Astrocyte (in vitro differentiated cells and primary cell): ENCODE data around the gene MYO5B. TPM values are rescaled to one million over a fixed set of nuclear protein-coding genes. Genes with fewer than 3 reads are reported as not detected.

ENCODE experiments used
- DNase-seq: peaks from one replicate; pipeline ENCODE4 v3.0.0-alpha.2; 2010; ENCODE audit warnings: low read depth
- FAIRE-seq: peaks from 2 replicates; lab custom pipeline; 2011; peaks lifted over from hg19 to GRCh38; lab: Jason Lieb, UNC
- H2AFZ ChIP-seq: 2 replicates; pipeline ENCODE4 v1.6.0; 2012; ENCODE audit warnings: low read depth, low read length, inconsistent platforms
- H3K27ac ChIP-seq: 2 replicates; pipeline ENCODE4 v1.5.1; 2011; ENCODE audit warnings: low read depth, low read length, inconsistent platforms
- H3K27me3 ChIP-seq: 2 replicates; pipeline ENCODE4 v1.6.0; 2011; ENCODE audit warnings: low read length, inconsistent platforms; ENCODE audit not compliant: insufficient read depth
- H3K36me3 ChIP-seq: 2 replicates; pipeline ENCODE4 v1.5.1; 2011; ENCODE audit warnings: low read length, inconsistent platforms; ENCODE audit not compliant: insufficient read depth
- H3K4me1 ChIP-seq: 2 replicates; pipeline ENCODE4 v1.5.1; 2011; ENCODE audit warnings: low read length, inconsistent platforms; ENCODE audit not compliant: insufficient read depth
- H3K4me2 ChIP-seq: 2 replicates; pipeline ENCODE4 v1.6.0; 2012; ENCODE audit warnings: low read length, inconsistent platforms
- H3K4me3 ChIP-seq: 2 replicates; pipeline ENCODE4 v1.5.1; 2011; ENCODE audit warnings: low read depth, mild to moderate bottlenecking, low read length, inconsistent platforms; ENCODE audit not compliant: insufficient read depth
- H3K79me2 ChIP-seq: 2 replicates; pipeline ENCODE4 v1.6.0; 2012; ENCODE audit warnings: mild to moderate bottlenecking, low read length, inconsistent platforms; ENCODE audit not compliant: insufficient read depth
- H3K9ac ChIP-seq: 2 replicates; pipeline ENCODE4 v1.6.0; 2012; ENCODE audit warnings: mild to moderate bottlenecking, low read length, inconsistent platforms
- H3K9me3 ChIP-seq: 2 replicates; pipeline ENCODE4 v1.5.1; 2012; ENCODE audit warnings: low read depth, mild to moderate bottlenecking, low read length, inconsistent platforms; ENCODE audit not compliant: insufficient read depth
- H4K20me1 ChIP-seq: 2 replicates; pipeline ENCODE4 v1.6.0; 2012; ENCODE audit warnings: low read length, inconsistent platforms; ENCODE audit not compliant: insufficient read depth
- H3K27ac Mint-ChIP-seq: one replicate; pipeline ENCODE4 v1.8.0; 2021; ENCODE audit warnings: mild to moderate bottlenecking, mixed read lengths; ENCODE audit not compliant: unreplicated experiment
- H3K27me3 Mint-ChIP-seq: one replicate; pipeline ENCODE4 v1.8.0; 2021; ENCODE audit warnings: low read depth, mixed read lengths; ENCODE audit not compliant: unreplicated experiment
- H3K36me3 Mint-ChIP-seq: one replicate; pipeline ENCODE4 v1.8.0; 2021; ENCODE audit warnings: low read depth, mixed read lengths; ENCODE audit not compliant: unreplicated experiment
- H3K4me1 Mint-ChIP-seq: one replicate; pipeline ENCODE4 v1.8.0; 2021; ENCODE audit warnings: low read depth, mixed read lengths; ENCODE audit not compliant: unreplicated experiment
- H3K4me3 Mint-ChIP-seq: one replicate; pipeline ENCODE4 v1.8.0; 2021; ENCODE audit warnings: mild to moderate bottlenecking, moderate library complexity, mixed read lengths; ENCODE audit not compliant: unreplicated experiment
- H3K9me3 Mint-ChIP-seq: one replicate; pipeline ENCODE4 v1.8.0; 2021; ENCODE audit warnings: mild to moderate bottlenecking, mixed read lengths; ENCODE audit not compliant: unreplicated experiment
- CTCF ChIP-seq: IDR thresholded peaks from 2 replicates; pipeline ENCODE4 v1.5.1; 2011; ENCODE audit warnings: low read depth, mild to moderate bottlenecking, inconsistent platforms, low read length, moderate library complexity; ENCODE audit not compliant: insufficient read depth
- EZH2 ChIP-seq: IDR thresholded peaks from 2 replicates; pipeline ENCODE4 v1.6.1; 2012; ENCODE audit warnings: mild to moderate bottlenecking, low read length, inconsistent platforms; ENCODE audit not compliant: insufficient read depth
- total RNA-seq: library from RNA; stranded (reverse); gene quantifications from 2 replicates; pipeline ENCODE4 v1.2.1, GENCODE V29; 2021

Gene MYO5B
- total RNA-seq, 1 donor from 2014 or later = 8.3 TPM

GRCh38 chr18:49910019-49910418 lies 284.9 kb downstream of the MYO5B start:
- Mint-ChIP-seq H3K9me3 (no peaks in the 10 kb centered on the region), H3K4me1 (peaks cover 6% of the 10 kb centered on the region), H3K4me3 (no peak overlapping the region), H3K27ac (no peak overlapping the region), H3K27me3 (peaks cover 2% of the 10 kb centered on the region), H3K36me3 (peaks cover 8% of the 10 kb centered on the region)
- Histone ChIP-seq H2AFZ (no peak overlapping the region), H3K9me3 (no peaks in the 10 kb centered on the region), H3K9ac (no peak overlapping the region), H3K4me2 (no peak overlapping the region), H3K79me2 (no peaks in the 10 kb centered on the region), H3K4me1 (no peaks in the 10 kb centered on the region), H3K27ac (no peak overlapping the region), H3K27me3 (no peaks in the 10 kb centered on the region), H3K36me3 (no peaks in the 10 kb centered on the region), H3K4me3 (no peak overlapping the region), H4K20me1 (no peaks in the 10 kb centered on the region)
- no peak for FAIRE-seq
- DNase-seq = no peak
- TF ChIP-seq CTCF (no peak), EZH2 (no peak)

- Mint-ChIP-seq H3K4me3 (no peak overlapping the region), H3K36me3 (peaks cover 12% of the 10 kb centered on the region), H3K9me3 (peaks cover 5% of the 10 kb centered on the region), H3K4me1 (peaks cover 9% of the 10 kb centered on the region), H3K27me3 (peaks cover 2% of the 10 kb centered on the region), H3K27ac (no peak overlapping the region)
- H3K79me2 ChIP-seq = no peaks in the 10 kb centered on the region
- H4K20me1 ChIP-seq = no peaks in the 10 kb centered on the region
- DNase-seq = peak; percentile 39
- H3K9ac ChIP-seq = no peak overlapping the region
- no peaks in the 10 kb centered on the region for H3K4me1 ChIP-seq
- no peak for FAIRE-seq
- no peak overlapping the region for H3K27ac ChIP-seq
- H3K4me2 ChIP-seq = no peak overlapping the region
- TF ChIP-seq EZH2 (no peak), CTCF (no peak)
- H3K36me3 ChIP-seq = no peaks in the 10 kb centered on the region
- no peaks in the 10 kb centered on the region for H3K9me3 ChIP-seq
- no peaks in the 10 kb centered on the region for H3K27me3 ChIP-seq
- H3K4me3 ChIP-seq = no peak overlapping the region
- no peak overlapping the region for H2AFZ ChIP-seq
Measured at GRCh38 chr18:49907346-49907929, 287.5 kb downstream of the MYO5B start.

GRCh38 chr18:49905771-49906170 lies 289.2 kb downstream of the MYO5B start:
- H3K27ac Mint-ChIP-seq = no peak overlapping the region
- no peak for TF ChIP-seq EZH2
- no peak for TF ChIP-seq CTCF
- no peak for FAIRE-seq

More at GRCh38 chr18:49905771-49906170, 289.2 kb downstream of the MYO5B start:
- H3K9ac ChIP-seq = no peak overlapping the region
- Mint-ChIP-seq H3K27me3 (peaks cover 3% of the 10 kb centered on the region), H3K4me3 (no peak overlapping the region), H3K9me3 (peaks cover 5% of the 10 kb centered on the region), H3K4me1 (peaks cover 9% of the 10 kb centered on the region), H3K36me3 (peaks cover 12% of the 10 kb centered on the region)
- no peaks in the 10 kb centered on the region for H3K4me1 ChIP-seq
- H3K27ac ChIP-seq = no peak overlapping the region
- no peaks in the 10 kb centered on the region for H3K36me3 ChIP-seq
- H3K9me3 ChIP-seq = no peaks in the 10 kb centered on the region
- H3K27me3 ChIP-seq = peaks cover 4% of the 10 kb centered on the region
- H3K4me3 ChIP-seq = no peak overlapping the region
- no peak for DNase-seq
- H3K79me2 ChIP-seq = no peaks in the 10 kb centered on the region
- no peak overlapping the region for H3K4me2 ChIP-seq
- H2AFZ ChIP-seq = no peak overlapping the region
- no peaks in the 10 kb centered on the region for H4K20me1 ChIP-seq
